GM21526 (cell line): ENCODE results near the gene ARHGAP25.

ENCODE experiments used
- ATAC-seq: cut with Tn5 transposase; IDR thresholded peaks from one replicate; pipeline ENCODE4 v1.9.1; 2021; ENCODE audit warnings: moderate library complexity; ENCODE audit not compliant: unreplicated experiment, low FRiP score

The ARHGAP25 gene, protein sequence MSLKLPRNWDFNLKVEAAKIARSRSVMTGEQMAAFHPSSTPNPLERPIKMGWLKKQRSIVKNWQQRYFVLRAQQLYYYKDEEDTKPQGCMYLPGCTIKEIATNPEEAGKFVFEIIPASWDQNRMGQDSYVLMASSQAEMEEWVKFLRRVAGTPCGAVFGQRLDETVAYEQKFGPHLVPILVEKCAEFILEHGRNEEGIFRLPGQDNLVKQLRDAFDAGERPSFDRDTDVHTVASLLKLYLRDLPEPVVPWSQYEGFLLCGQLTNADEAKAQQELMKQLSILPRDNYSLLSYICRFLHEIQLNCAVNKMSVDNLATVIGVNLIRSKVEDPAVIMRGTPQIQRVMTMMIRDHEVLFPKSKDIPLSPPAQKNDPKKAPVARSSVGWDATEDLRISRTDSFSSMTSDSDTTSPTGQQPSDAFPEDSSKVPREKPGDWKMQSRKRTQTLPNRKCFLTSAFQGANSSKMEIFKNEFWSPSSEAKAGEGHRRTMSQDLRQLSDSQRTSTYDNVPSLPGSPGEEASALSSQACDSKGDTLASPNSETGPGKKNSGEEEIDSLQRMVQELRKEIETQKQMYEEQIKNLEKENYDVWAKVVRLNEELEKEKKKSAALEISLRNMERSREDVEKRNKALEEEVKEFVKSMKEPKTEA

GRCh38 chr2:68734688-68735525 lies at the start of gene ARHGAP25:
ARHGAP25 (plus strand) TSS chr2:68734811; CDS start chr2:68735200, 389 bp downstream.
- peak; percentile 49 for ATAC-seq

DNA sequence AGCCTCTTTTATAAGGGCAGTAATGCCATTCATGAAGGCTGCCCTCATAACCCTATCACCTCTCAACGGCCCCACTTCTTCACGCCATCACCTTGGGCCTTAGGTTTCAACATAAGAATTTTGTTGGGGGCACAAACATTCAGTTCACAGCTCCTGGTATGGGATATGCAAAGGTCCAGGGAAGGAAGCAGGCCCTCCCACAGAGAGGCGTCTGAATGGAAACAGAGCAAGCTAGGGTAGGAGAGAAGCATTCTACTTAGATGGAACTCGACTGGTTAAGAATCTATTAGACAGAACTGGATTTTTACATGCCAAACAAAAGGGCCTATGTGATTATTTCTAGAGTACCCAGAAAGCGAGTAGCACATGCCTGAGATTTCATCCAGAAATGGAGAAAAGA lies 48.4 kb upstream of the ARHGAP25 start:
- ATAC-seq: no peak

DNA sequence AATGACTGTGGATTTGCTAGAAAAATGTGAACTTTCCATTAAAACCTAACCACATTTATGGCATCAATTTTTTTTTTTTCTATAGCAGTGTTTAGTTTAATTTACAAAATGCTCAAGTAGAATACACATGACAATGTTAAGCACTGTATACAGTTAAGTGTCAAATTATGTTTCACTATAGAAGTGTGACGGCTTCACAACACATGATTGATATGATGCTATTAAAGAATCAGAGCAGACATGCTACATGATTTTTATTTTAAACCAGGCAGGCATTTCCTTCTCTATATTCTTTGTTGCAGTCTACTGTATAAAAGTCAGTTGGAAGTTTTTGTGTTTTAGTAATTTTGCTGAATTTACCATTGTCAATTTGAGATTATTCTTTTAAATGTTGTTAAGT lies 47.6 kb upstream of the ARHGAP25 start:
- no peak for ATAC-seq

DNA sequence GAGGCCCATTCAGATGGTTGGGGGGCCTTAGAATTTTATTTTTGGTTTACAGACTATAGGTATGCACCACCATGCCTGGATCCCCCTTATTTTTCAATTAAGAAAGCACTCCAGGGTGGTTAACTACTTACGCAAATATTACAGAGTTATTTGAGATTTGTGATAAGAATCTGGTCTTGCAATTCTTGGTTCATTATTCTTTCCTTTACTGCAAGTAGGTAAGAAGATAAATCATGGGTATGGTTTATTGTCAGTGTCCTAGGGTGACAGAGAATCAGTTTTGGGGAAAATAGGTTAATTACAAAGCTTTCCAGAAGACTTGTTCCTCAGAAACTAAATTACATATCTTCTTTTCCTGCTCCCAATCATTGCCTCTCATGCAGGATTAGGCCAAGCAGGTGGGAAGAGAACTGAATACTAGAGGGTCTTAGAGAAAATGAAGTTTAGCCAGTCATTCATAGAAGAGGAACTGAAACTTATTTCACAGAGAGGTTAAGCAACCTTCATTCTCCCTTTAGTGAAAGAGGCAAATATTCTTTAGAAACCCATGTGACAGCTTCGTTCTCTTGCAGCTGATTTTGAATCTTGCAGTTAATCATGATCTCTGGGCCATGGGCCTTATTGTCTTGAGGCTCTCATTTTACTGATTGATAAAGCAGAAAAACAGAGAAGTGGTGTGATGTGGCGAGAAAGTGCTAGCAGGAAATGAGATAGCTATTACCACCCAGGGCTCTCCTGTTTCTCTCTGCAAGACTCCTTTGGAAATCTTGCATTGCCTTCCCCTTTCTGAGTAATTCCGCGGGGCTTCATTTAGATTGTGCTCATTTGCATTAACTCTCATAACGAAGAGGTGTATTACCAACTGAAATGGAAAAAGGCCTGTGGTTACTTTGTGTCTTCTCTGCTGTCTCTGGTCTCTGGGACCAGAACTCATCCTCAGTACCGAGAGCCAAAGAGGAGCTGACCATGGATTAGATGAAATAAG lies 44.8 kb upstream of the ARHGAP25 start:
- ATAC-seq: peak; percentile 90

DNA sequence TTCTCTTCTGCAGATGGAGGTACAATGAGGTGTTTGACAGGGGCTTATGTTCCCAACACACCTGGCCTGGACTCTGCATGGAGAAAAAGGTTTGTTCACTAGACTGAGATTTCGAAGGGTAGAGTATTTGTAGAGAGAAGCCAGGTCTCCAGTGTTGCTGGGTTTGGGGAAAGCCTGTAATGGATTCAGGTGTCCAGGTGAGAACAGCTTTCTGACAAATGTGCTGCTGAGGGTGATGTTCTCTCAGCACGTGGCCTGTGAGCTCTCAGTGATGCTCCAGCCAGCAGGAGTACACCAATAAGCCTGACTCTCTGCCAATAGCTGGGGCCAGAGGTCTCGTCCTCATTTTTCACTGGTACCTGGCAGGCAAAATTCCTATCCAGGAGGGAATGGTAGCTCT lies 43.8 kb upstream of the ARHGAP25 start:
- ATAC-seq: no peak

DNA sequence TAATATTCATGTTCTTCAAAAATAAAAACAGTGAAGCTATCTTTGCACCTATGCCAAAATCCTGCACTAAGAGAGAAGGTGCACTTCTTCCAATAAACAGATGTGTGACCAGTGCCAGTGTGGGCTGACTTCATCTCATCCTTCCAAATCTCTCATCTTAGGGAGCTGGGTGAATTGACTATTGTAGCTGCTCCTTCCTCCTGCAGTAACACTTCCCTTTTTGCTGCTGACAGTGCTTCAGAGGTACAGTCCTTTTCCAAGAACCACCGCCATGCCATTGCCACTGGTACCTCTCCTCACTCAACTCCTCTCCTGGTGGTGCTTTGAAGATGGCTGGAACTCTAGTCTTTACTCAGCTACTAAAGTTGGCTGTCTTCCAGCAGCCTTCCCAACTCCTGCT lies 42.1 kb upstream of the ARHGAP25 start:
- no peak for ATAC-seq

DNA sequence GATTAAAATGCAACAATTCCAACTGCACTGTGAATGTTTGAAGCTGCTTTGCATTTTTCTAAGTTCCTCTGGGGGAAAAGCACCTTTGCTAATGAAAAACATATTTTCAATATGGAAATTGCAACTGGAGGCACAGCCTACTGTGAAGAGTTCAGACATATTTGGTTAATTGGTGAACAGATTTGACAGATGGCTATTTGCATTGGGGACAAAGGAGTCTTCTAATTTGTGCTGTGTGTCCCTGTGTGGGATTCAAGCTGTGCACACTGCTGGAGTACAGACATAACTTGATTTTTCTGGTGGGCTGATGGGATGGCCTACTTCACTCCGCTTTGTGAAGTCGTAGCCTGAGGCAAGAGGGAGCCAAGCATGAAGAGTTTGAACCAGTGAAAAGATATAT lies 40.7 kb upstream of the ARHGAP25 start:
- no peak for ATAC-seq

DNA sequence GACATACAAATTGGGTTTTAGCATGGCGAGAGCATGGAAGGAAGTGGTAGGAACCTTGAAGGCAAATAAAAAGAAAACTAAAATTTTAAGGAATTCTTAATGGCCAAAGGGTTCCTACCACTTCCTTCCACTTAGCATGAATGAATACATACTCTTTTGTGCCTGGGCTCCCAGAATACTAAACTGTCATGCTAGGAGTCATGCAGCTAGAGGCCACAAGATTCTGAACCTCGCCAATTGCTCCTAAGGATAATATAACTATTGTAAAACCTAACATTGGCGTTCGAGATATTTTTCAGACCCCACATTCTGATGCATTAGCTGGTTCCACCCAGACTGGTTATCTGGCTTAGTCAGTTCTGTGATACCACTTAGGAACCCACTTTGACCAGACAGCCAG lies 38.6 kb upstream of the ARHGAP25 start:
- ATAC-seq: no peak

GRCh38 chr2:68696554-68696953 lies 38.1 kb upstream of the ARHGAP25 start:
- ATAC-seq: no peak

DNA sequence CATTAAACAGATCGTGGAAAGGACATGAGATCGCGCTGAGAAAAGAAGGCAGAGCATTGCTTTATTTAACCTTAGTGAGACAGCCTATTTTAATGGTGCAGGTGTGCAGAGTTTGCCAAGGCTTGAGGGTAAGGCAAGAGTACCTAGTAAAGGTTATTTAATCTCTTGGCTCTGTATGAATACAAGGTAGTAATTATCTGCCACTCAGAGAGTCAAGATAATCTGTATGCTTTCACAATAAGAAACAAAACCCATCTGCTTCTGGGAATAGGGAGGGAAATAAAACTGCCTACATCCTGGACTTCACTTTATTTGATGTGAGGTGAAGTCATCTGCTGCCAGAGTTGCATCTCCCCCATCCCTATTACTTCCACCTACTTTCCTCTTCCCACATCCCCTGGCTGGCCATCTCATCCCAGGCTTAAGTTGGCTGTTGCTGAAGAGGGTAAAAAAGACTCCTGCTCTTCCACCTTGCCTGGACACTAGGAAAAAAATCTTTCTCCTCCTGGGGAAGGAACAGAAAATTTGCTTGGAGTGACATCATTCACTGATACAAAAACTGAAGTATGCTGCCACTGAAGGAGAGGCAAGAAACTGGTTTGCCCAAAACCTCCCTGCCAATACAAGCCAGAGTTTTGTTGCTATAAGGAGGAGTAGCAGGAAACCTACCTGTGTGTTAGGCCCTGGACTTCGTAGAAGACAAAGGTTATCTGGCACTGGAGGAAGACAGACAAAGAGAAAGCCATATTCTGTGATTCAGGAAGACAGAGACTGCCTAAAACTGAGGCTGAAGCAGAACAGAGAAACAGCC lies 35.8 kb upstream of the ARHGAP25 start:
- no peak for ATAC-seq

DNA sequence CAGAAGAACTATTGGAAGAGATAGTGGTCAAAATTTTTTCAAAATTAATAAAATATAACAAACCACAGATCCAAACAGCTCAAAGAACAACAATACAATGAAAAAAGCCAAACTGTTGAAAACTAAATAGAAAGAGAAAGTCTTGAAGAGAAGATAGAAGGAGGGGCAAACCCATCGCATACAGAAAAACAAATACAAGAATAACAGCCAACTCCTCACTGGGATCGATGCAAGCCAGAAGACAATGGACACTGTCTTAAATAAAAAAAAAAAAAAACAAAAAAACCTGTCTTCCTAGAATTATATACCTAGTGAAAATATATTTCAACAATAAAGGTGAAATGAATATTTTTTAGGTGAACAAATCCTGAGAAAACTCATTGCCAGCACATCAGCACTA lies 34.1 kb upstream of the ARHGAP25 start:
- ATAC-seq: no peak

GRCh38 chr2:68706637-68707036 lies 28.0 kb upstream of the ARHGAP25 start:
- ATAC-seq: no peak

DNA sequence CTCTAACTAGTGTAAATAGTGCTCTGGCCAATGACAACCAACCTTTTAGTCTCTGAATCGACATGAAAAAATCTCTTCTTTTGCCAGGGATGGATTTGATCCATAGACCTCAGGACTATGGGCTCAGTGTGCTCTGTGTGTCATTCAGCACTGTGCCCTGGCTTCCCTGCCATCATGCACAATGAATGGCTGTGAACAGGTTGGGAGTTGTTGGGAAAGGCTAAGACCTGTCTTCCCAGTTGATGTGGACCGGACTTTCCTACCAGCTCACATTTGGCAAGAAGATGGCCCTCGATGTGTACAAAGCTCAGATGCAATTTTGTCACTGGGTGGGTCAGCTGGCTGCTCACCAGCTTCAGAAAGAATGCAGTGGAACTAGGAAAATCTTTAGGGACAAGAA lies 26.0 kb upstream of the ARHGAP25 start:
- no peak for ATAC-seq

DNA sequence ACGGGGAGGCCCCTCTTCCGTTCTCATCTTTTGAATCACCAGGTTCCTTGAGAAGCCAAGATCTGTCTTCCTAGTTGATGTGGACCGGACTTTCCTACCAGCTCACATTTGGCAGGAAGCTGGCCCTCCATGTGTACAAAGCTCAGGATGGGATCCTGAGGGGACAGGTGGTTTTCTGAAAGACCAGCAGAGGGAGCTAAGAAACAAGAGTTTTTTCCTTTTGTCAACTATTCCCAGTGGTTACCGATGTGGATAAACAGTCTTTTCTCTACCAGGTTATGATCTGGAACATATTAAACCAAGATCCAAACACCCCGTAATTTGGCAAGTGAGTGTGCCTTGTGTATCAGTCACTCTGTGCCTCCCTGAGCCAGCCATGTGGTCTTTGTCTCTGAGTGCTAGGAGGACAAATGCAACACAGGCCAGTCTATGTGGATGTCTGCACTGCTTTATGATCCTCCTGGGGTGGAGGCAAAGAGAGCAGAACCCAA lies 25.1 kb upstream of the ARHGAP25 start:
- no peak for ATAC-seq

DNA sequence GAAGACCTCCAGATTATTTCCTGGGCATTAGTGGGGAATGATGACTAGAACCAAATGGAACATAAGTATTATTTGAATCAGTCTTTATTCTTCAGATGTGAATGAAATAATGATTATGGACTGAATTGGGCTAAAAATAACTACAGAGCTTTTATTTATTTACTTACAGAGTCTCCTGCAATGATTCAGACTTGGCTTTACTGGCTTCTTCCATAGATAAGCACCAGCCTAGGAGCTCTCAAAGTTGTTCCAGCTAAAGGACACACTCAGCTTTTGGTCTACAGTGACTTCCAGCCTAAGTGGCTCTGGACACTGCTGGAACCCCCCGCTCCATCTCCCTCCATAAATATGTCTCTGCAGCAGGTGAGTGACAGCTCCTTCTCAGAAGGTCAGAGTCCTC lies 24.3 kb upstream of the ARHGAP25 start:
- no peak for ATAC-seq

GRCh38 chr2:68710756-68711155 lies 23.9 kb upstream of the ARHGAP25 start:
- no peak for ATAC-seq

DNA sequence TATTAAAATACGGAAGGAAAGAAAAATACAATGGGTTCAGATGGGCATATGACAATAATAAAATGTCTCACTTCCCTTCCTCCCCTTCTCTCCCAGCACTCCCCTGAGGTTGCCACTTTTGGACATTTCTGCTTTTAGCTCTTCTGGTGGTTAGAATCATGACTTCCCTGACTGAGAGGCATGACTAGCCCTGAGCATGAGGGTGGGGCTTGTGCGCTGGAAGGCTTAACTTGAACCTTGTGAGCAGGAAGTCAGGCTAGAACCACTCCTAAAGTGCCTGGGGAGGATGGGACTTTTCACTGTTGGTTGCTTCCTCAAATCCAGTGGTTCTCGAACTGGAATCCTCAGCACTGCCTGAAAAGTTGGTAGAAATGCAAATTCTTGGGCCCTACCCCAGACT lies 19.7 kb upstream of the ARHGAP25 start:
- ATAC-seq: peak; percentile 75

DNA sequence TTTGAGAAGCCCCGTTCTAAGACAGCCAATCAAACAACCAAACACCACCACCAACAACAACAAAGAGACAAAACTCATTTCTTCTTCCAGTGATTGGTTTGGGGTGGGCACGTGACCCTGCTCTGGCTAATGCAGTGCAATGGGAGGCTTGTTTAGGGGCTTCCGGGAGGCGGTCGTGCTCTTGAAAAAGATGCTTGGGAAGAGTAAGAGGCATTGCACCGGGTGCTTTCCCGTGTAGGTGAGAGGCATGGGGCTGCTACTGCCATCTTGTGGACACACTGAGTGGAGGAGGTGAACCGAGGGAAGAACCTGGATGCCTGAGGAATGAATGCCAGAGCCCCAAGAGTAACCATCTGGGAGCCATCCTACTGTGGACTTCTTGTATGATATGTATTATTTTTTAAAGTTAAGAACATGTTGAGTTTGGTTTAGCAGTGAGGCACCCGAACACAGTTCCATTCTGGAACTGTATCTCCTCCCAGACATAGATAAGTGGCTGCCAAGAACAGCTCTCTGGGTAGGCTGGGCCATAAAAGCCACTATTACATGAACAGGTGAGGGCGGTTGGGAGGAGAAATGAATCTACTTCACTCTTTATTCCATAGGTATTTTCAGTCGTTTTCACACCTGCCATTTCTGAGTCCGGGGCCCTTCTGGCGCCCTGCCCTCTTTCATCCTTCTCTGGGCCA lies 19.1 kb upstream of the ARHGAP25 start:
- no peak for ATAC-seq
